K562 (cell line): Measurements from ENCODE around the gene SEC16A. TPM values are rescaled to one million over a fixed set of nuclear protein-coding genes. Genes with fewer than 3 reads are reported as not detected.

Experiments
- CEBPG ChIP-seq, 3 experiments: fragments of 200-800 bp in 1 of 3; sonication (Bioruptor generic) in 1 of 3; sonication (generic) in 1 of 3; formaldehyde crosslinking in 1 of 3; IDR thresholded peaks in 2 of 3; conservative IDR thresholded peaks in 1 of 3; 2 replicates each; pipeline versions ENCODE4 v1.6.1 to v1.8.0; 2016 to 2022; ENCODE audit warnings: missing compliant biosample characterization in 2 of 3, missing genetic modification characterization in 2 of 3, mild to moderate bottlenecking in 1 of 3, missing genetic modification reagents in 1 of 3
- IRF9 ChIP-seq: fragments of 450-650 bp; IDR thresholded peaks from 2 replicates; pipeline ENCODE4 v1.6.1; 2016; ENCODE audit warnings: missing biosample characterization, missing genetic modification characterization
- RBBP5 ChIP-seq: fragments of 200-600 bp; sonication (generic); IDR thresholded peaks from 2 replicates; pipeline ENCODE4 v1.6.1; 2012; ENCODE audit warnings: borderline replicate concordance, mild to moderate bottlenecking, low read length, control low read depth, inconsistent platforms; ENCODE audit not compliant: insufficient read depth, poor library complexity, severe bottlenecking
- STAT6 ChIP-seq: sonication (generic); formaldehyde crosslinking; IDR thresholded peaks from 2 replicates; pipeline ENCODE4 v1.8.1; 2023; ENCODE audit warnings: mild to moderate bottlenecking, missing genetic modification reagents
- TSHZ1 ChIP-seq: fragments of 250-450 bp; sonication (Bioruptor Pico); IDR thresholded peaks from 2 replicates; pipeline ENCODE4 v1.4.0; 2020; ENCODE audit warnings: mild to moderate bottlenecking, moderate library complexity
- ZFP91 ChIP-seq: sonication (generic); formaldehyde crosslinking; IDR thresholded peaks from 2 replicates; pipeline ENCODE4 v1.8.0; 2022; ENCODE audit warnings: mild to moderate bottlenecking, missing genetic modification reagents
- ZNF124 ChIP-seq: sonication (generic); formaldehyde crosslinking; IDR thresholded peaks from 2 replicates; pipeline ENCODE4 v1.8.1; 2022; ENCODE audit warnings: missing genetic modification reagents
- ZNF316 ChIP-seq: fragments of 450-650 bp; IDR thresholded peaks from 2 replicates; pipeline ENCODE4 v1.6.1; 2016
- ZNF75A ChIP-seq: fragments of 450-650 bp; formaldehyde crosslinking; IDR thresholded peaks from 2 replicates; pipeline ENCODE4 v1.4.0; 2020; ENCODE audit warnings: mild to moderate bottlenecking
- polyA plus RNA-seq, 8 experiments: library from polyadenylated mRNA; depleted of rRNA in 4 of 8; stranded (reverse) in 5 of 8; unstranded in 3 of 8; fragments of >200 nt; fragmentation: Nextera tagmentation in 2 of 8; fragmentation: Illumina TruSeq in 1 of 8; extraction: Ambion mirVana in 2 of 8; extraction: Trizol in 1 of 8; gene quantifications; 2 replicates each; pipeline versions ENCODE4 v1.2.1 to v1.2.3, GENCODE V29; 2011 to 2014; ENCODE audit warnings: inconsistent platforms in 1 of 8, missing spikeins in 1 of 8
- total RNA-seq, 7 experiments: library from RNA; depleted of rRNA in 6 of 7; stranded (reverse); fragments of >200 nt in 6 of 7; fragmentation: Illumina TruSeq in 2 of 7; extraction: Trizol in 2 of 7; gene quantifications; 2 replicates each; pipeline versions ENCODE4 v1.2.1 to v1.2.3, GENCODE V29; 2011 to 2021; ENCODE audit warnings: low replicate concordance in 1 of 7

Gene SEC16A
- total and polyA plus RNA-seq, 9 of the 15 experiments (the other 6 are each of a cell fraction or from before 2014, with no cell fraction given), result 8.3 to 62.8 (median 14.0) TPM

- TF ChIP-seq STAT6 (CRISPR knock-in tag) (no peak), ZNF316 (no peak), CEBPG (CRISPR knock-in tag; IDR thresholded peaks at IDR 0.05) (peak; percentile 27; the same call in 1 of the 2 replicates), CEBPG (tag; conservative IDR thresholded peaks at IDR 0.05 in 1 of 2, IDR thresholded peaks at IDR 0.05 in 1 of 2) (no peak), ZNF75A (CRISPR knock-in tag) (no peak), ZNF124 (CRISPR knock-in tag) (0 out of 2 replicates have a peak, but pooled peaks have one; percentile 9), RBBP5 (peak; percentile 7), ZFP91 (no peak), TSHZ1 (CRISPR knock-in tag) (no peak), IRF9 (tag) (no peak)
Observed at GRCh38 chr9:136484153-136485048, 1.6 kb upstream of the SEC16A start (continued).
